HUES48 (cell line): ENCODE results near the gene NSUN4.

Experiments
- H3K27ac ChIP-seq: one replicate; pipeline ENCODE4 v1.7.0; 2013; ENCODE audit warnings: low read depth, low read length, inconsistent platforms
- H3K27me3 ChIP-seq: 2 replicates; pipeline ENCODE4 v1.6.1; 2013; ENCODE audit warnings: mild to moderate bottlenecking, low read length; ENCODE audit not compliant: control insufficient read depth, insufficient read depth
- H3K36me3 ChIP-seq: 2 replicates; pipeline ENCODE4 v1.6.1; 2013; ENCODE audit warnings: low read length; ENCODE audit not compliant: control insufficient read depth, insufficient read depth
- H3K4me1 ChIP-seq: 2 replicates; pipeline ENCODE4 v1.6.1; 2013; ENCODE audit warnings: mild to moderate bottlenecking, low read length; ENCODE audit not compliant: control insufficient read depth, insufficient read depth
- H3K4me3 ChIP-seq: 2 replicates; pipeline ENCODE4 v1.5.1; 2013; ENCODE audit warnings: mild to moderate bottlenecking, low read depth, low read length
- H3K9ac ChIP-seq: 2 replicates; pipeline ENCODE4 v1.6.1; 2013; ENCODE audit warnings: mild to moderate bottlenecking, low read depth, low read length, moderate library complexity
- H3K9me3 ChIP-seq: 2 replicates; pipeline ENCODE4 v1.6.1; 2013; ENCODE audit warnings: low read length; ENCODE audit not compliant: control insufficient read depth, insufficient read depth

Gene NSUN4

DNA sequence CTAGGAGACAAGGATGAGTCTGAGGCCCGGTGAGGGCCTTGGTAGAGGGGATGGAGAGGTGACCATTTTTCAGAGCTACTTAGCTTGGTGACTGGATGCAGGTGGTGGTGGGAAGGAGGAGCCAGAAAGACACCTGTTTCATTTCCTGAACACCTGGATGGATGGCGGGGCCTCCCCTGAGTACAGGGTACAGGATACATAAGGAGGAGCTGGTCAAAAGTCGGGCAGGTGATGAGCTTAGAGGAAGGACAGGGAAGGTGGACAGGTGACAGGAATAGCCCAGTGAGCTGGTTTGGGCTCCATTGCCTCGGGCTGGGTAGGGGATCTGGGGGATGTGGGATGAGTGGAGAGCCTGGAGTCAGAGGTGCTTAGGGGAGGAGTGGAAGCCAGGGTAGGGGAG is 59.8 kb downstream of the NSUN4 start:
- peaks cover 9% of the 10 kb centered on the region for H3K27me3 ChIP-seq
- peaks cover 8% of the 10 kb centered on the region for H3K4me1 ChIP-seq
- H3K4me3 ChIP-seq, result no peak overlapping the region
- no peak overlapping the region for H3K9ac ChIP-seq
- no peaks in the 10 kb centered on the region for H3K36me3 ChIP-seq
- H3K9me3 ChIP-seq, result no peaks in the 10 kb centered on the region
- H3K27ac ChIP-seq, result no peak overlapping the region

DNA sequence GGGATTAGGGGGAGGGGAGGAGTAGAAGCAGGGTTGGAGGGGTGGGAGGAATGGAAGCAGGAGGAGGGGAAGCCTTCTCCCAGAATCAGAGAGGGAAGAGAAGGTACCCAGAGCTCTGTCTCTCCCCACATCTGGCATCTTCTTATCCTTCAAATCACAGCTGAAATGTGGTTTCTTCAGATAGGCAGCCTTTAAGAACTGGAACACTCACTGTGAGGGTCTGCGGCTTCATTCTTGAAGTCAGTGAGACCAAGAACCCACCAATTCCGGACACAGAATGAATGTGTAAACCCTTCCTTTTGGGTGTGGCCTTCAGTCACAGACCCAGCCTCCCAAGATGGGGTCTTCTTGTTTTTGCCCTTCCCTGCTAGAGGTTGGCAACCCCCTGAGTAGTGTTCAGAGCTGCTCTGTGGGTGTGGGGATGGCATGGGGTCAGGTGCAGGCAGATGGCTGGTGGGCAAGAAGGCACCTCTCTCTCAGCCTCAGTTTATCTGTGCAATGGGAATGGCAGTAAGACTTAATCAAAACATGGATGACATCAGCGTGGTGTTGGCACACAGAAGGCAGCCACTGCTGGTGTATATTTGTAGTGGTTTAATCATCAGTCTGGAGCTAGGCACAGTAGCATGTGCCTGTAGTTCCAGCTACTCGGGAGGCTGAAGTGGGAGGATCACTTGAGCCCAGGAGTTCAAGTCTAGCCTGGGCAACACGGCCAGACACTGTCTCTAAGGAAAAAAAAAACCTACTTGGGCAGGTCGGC is 60.7 kb downstream of the NSUN4 start:
- peaks cover 9% of the 10 kb centered on the region for H3K4me1 ChIP-seq
- H3K27me3 ChIP-seq, result 0 out of 2 replicates have a peak, but pooled peaks cover under 1% of the 10 kb centered on the region
- no peaks in the 10 kb centered on the region for H3K36me3 ChIP-seq
- H3K9ac ChIP-seq, result no peak overlapping the region
- H3K27ac ChIP-seq, result no peak overlapping the region
- no peak overlapping the region for H3K4me3 ChIP-seq
- no peaks in the 10 kb centered on the region for H3K9me3 ChIP-seq

DNA sequence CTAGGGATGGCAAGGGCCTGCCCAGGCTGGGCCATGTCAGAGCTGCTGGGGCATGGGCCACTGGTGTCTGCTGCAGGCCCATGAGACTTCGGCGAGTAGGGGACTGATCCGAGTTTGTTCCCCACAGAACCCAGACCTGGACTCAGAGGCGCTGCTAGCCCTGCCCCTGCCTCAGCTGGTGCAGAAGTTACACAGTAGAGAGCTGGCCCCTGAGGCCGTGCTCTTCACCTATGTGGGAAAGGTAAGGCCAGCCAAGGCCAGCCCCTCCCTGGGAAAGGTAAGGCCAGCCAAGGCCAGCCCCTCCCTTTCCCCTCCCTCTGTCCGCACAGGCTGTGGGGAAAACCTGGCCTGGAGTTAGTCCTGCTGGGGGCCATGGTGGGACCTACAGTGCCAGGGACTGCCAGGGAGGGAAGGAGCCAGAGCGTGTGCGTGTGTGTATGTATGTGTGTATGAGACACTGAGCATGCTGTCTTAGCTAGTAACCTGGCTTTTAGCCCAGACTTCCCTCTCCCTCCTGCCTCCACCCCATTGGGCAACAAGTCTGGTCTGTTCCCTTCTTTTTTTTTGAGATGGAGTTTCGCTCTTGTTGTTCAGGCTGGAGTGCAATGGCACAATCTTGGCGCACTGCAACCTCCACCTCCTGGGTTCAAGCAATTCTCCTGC is 61.5 kb downstream of the NSUN4 start:
- H3K9me3 ChIP-seq, result no peaks in the 10 kb centered on the region
- H3K4me3 ChIP-seq, result no peak overlapping the region
- H3K27me3 ChIP-seq, result no peaks in the 10 kb centered on the region
- H3K9ac ChIP-seq, result no peak overlapping the region
- peaks cover 13% of the 10 kb centered on the region for H3K4me1 ChIP-seq
- no peak overlapping the region for H3K27ac ChIP-seq
- no peaks in the 10 kb centered on the region for H3K36me3 ChIP-seq

DNA sequence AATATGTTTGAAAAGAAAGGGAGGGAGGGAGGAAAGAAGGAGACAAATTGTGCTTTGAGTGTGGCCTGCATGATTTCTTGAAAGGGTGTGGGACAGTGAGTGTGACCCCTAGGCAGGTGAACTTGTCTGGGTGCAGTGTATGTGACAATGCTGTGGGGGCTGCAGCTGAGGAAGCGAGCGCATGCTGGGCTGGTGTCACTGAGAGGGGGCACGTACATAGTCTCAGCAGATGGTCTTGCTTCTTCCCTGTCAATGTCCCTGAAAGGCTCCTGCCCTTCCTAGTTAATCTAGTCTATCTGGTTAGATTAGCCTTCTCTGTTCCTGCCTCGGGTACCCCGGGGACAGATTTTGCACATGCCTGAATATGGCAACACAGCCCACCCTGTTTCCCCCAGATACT is 63.3 kb downstream of the NSUN4 start:
- Histone ChIP-seq H3K27me3 (no peaks in the 10 kb centered on the region), H3K27ac (no peak overlapping the region), H3K9ac (no peak overlapping the region), H3K4me1 (peaks cover 16% of the 10 kb centered on the region), H3K9me3 (no peaks in the 10 kb centered on the region), H3K4me3 (no peak overlapping the region), H3K36me3 (no peaks in the 10 kb centered on the region)

DNA sequence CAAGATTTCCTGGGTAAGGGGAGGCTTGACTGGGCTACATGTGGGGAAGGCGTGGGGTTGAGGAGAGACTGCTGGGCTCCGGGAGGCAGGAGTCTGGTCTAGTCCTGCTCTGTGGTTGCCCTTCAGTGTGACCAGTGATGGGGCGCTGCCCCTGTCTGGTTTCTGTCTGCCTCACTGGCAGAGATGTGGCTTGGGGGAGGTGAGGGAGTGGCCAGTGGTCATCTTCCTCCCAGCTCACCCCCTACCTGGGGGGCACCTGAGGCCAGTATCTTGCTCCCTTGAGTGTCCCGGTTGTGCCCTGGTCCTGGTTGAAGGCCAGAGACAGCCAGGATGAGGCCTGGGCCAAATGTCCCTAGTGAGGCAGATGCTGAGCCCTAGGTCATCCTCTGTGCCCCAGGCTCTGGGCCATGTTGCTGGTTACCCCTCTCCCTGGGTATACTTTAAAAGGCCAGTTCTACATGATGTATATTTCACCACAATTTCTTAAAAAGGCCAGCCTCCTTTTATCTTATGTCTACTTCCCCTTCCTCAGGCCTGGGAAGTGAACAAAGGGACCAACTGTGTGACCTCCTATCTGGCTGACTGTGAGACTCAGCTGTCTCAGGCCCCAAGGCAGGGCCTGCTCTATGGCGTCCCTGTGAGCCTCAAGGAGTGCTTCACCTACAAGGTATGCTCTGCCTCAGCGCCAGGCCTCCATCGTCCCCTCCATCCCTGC is 64.0 kb downstream of the NSUN4 start:
- Histone ChIP-seq H3K9ac (no peak overlapping the region), H3K9me3 (no peaks in the 10 kb centered on the region), H3K4me1 (peaks cover 16% of the 10 kb centered on the region), H3K4me3 (no peak overlapping the region), H3K27ac (no peak overlapping the region), H3K27me3 (no peaks in the 10 kb centered on the region), H3K36me3 (no peaks in the 10 kb centered on the region)

DNA sequence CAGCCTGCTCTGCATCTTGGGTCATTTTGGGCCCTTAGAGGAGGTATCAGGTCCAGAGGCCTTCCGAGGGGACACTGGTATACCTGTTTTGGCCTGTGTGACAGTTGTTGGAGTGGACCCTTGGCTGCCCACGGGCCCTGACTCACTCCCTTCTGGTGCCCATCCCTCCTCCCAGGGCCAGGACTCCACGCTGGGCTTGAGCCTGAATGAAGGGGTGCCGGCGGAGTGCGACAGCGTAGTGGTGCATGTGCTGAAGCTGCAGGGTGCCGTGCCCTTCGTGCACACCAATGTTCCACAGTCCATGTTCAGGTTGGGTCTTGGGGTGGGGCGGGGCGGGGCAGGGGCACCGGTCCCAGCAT is 64.6 kb downstream of the NSUN4 start:
- Histone ChIP-seq H3K27me3 (no peaks in the 10 kb centered on the region), H3K4me1 (peaks cover 16% of the 10 kb centered on the region)

DNA sequence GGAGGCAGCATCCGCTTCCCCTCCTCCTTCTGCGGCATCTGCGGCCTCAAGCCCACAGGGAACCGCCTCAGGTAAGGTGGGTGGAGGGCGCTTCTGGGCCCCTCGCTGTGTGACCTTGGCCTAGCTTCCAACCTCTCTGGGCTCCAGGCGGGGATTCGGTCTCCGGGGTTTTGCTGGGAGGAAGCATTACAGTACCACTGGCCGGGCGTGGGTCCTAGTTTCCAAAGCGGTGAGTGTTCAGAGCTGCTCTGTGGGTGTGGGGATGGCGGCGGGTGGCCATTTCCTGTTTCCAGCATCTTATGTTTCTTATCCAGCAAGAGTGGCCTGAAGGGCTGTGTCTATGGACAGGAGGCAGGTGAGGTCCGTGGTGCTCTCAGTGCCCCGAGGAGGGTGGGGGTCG is 65.1 kb downstream of the NSUN4 start:
- no peaks in the 10 kb centered on the region for H3K36me3 ChIP-seq
- H3K4me3 ChIP-seq, result no peak overlapping the region
- H3K27ac ChIP-seq, result no peak overlapping the region
- no peaks in the 10 kb centered on the region for H3K27me3 ChIP-seq
- H3K4me1 ChIP-seq, result peaks cover 16% of the 10 kb centered on the region
- H3K9me3 ChIP-seq, result no peaks in the 10 kb centered on the region
- H3K9ac ChIP-seq, result 0 out of 2 replicates have a peak overlapping the region, but pooled peaks have one; percentile 14

More for the DNA sequence above, 64.6 kb downstream of the NSUN4 start:
- Histone ChIP-seq H3K4me3 (no peak overlapping the region), H3K36me3 (no peaks in the 10 kb centered on the region), H3K9ac (no peak overlapping the region), H3K27ac (no peak overlapping the region), H3K9me3 (no peaks in the 10 kb centered on the region)

DNA sequence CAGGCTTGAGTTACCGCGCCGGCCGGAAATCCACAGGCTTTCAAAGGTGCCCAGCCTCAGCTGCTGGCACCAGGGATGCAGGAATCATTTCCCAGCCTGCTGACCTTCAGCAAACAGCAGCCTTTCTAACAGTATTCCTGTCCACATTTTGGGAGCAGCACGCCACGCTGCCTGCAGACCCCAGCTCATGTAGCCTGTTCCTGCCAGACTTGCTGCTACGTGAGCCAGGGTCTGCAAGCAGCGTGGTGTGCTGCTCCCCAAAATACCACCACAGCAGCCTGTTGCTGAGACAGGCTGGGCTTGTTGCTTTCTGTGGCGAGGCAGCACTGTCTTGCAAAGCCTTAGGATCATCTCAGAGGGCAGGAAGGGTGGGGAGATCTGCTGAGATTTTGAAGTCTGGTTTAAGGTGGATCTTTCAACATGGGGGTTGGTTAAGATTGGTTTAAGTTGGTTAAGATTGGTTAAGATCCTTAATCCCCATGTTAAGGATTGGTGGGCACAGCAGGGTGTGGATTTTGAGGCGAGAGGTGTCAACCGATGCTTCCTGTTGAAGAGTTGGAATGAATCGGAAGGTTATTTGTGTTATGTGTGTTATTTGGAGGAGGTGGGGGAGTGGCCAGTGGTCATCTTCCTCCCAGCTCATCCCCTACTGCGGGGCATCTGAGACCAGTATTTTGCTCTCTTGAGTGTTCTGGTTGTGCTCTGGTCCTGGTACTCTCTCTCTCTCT is 66.4 kb downstream of the NSUN4 start:
- H3K27me3 ChIP-seq, result no peaks in the 10 kb centered on the region
- H3K4me1 ChIP-seq, result peaks cover 10% of the 10 kb centered on the region
- no peak overlapping the region for H3K4me3 ChIP-seq
- no peaks in the 10 kb centered on the region for H3K36me3 ChIP-seq
- H3K9me3 ChIP-seq, result no peaks in the 10 kb centered on the region
- no peak overlapping the region for H3K9ac ChIP-seq
- H3K27ac ChIP-seq, result no peak overlapping the region

DNA sequence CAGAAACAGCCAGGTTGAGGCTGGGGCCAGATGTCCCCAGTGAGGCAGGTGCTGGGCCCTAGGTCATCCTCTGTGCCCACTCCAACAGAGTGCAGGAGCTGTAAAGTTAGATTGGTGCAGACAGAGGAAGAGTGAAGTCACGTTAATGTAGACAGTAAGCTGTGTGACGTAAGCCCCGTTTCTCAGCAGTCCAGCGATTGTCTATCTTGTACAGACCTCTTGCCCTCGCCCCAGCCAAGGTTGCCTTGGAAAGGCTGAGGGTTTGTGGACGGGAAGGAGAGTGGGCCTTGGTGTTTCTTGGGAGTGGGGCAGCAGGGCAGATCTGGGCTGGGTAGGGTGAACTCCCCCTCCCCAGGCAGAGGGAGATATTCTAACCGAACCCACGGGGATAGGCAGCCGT is 67.0 kb downstream of the NSUN4 start:
- no peaks in the 10 kb centered on the region for H3K27me3 ChIP-seq
- no peaks in the 10 kb centered on the region for H3K36me3 ChIP-seq
- no peak overlapping the region for H3K4me3 ChIP-seq
- H3K9me3 ChIP-seq, result no peaks in the 10 kb centered on the region
- no peak overlapping the region for H3K9ac ChIP-seq
- H3K27ac ChIP-seq, result no peak overlapping the region
- H3K4me1 ChIP-seq, result peaks cover 10% of the 10 kb centered on the region

DNA sequence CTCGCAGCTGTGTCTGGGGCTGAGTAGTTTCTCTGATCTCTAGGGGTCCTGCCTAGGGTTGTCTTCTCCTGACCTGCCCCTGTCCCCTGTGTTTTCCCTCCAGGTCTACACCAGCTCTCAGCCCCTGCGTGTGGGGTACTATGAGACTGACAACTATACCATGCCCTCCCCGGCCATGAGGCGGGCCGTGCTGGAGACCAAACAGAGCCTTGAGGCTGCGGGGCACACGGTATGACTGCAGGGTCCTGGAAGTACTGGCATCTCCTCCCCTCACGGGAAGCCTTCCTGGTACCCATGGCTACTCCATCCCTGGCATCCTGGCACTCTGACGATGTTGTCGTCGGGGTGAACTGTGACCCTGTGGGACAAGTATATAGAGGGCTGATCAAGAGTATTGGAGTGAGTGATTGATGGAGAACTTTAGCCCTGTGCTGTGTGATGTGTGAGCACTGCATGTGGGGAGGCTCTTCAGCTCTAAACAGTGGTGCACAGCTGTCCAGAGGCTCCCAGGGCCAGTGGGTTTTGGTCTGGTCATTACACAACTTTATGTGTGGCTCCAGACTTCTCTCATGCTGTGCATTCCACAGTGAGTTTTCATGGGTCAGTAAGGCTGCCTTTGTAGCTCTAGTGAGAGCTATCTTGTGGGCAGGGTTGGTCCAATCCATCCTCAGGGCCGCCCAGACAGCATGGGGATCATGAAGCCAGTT is 67.9 kb downstream of the NSUN4 start:
- no peaks in the 10 kb centered on the region for H3K27me3 ChIP-seq
- H3K9ac ChIP-seq, result no peak overlapping the region
- H3K4me3 ChIP-seq, result no peak overlapping the region
- H3K36me3 ChIP-seq, result no peaks in the 10 kb centered on the region
- H3K9me3 ChIP-seq, result no peaks in the 10 kb centered on the region
- H3K4me1 ChIP-seq, result peaks cover 10% of the 10 kb centered on the region
- no peak overlapping the region for H3K27ac ChIP-seq
